Peyer's patch (tissue), 4 donors: Measurements from ENCODE around the gene PRKCZ.

Experiments used
- CTCF ChIP-seq, 6 experiments: fragments of 450-650 bp in 4 of 6; fragments of 200-600 bp in 2 of 6; sonication (generic) in 1 of 6; IDR thresholded peaks; one replicate each; pipeline ENCODE4 v1.5.1; 2017 to 2019; ENCODE audit warnings: antibody characterized with exemption in 6 of 6, mild to moderate bottlenecking in 3 of 6, moderate library complexity in 1 of 6
- POLR2A ChIP-seq, 2 donors: fragments of 450-650 bp; IDR thresholded peaks; one replicate each; pipeline ENCODE4 v1.5.1; 2017; ENCODE audit warnings: antibody characterized with exemption in 2 of 2, mild to moderate bottlenecking in 2 of 2, moderate library complexity in 2 of 2

DNA sequence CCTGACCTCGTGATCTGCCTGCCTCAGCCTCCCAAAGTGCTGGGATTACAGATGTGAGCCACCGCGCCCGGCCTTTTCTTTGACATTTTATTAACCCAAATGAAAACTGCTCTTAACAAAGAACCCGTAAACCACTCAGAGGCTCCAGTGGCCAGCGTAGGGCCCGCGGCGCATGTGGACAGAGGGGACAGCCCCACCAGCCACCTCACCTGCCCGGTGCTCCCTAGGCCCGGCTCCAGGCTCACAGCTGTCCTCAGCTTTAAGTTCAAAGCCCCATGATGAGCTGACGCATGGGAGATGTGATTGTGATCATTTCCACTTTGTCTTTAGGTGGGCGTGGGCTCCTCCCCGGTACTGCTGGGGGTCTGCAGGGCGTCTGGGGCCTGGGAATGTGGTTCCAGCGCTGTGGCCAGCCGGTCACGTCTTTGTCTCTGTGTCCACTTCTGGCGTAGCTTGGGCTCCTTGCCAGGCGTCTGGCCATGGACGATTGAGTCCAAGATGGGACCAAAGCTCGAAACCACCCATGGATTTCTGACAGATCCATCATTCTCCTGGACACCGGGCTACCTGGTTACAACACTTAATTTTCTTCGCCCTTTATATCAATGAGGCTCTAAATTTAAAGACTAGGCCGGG is 6.9 kb downstream of the PRKCZ start:
- TF ChIP-seq CTCF (IDR thresholded peaks at IDR 0.05) = no peak
- no peak for TF ChIP-seq POLR2A (IDR thresholded peaks at IDR 0.05)
